ENCODE data around the gene ARID5B.

Gene ARID5B

GRCh38 chr10:61943674-61944378 is 42.3 kb downstream of the ARID5B start:
- DNase-seq = no peak

- DNase-seq = no peak
Measured at GRCh38 chr10:61944410-61945147, 43.1 kb downstream of the ARID5B start.

- DNase-seq = no peak
Measured at GRCh38 chr10:61949687-61950086, 48.2 kb downstream of the ARID5B start.

DNA sequence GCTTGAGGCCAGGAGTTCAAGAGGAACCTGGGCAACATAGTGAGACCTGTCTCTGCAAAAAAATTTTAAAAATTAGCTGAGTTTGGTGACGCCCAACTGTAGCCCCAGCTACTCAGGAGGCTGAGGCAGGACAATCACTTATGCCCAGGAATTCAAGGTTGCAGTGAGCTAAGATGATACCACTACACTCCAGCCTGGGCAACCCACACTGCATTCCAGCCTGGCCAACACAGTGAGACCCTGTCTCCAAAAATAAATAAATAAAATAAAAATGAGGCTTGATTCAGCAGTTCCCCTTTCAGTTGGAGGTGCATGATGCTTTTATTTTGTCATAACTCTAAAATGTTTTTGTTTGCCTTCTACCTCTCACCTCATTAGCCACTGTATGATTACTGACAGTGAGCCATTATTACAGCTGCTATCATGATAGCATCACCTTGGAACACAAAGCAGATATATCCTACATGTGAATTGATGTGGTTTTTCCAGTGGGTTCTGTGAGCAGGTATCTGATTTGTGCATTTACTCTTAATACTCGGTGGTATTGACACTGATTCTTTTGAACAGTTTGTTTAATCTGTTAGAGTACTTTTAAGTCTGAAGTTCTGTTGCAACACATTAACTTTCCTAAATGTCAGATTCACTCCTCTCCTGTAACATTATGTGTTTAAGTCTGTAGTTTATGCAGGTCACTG is 49.1 kb downstream of the ARID5B start:
- DNase-seq = no peak

DNA sequence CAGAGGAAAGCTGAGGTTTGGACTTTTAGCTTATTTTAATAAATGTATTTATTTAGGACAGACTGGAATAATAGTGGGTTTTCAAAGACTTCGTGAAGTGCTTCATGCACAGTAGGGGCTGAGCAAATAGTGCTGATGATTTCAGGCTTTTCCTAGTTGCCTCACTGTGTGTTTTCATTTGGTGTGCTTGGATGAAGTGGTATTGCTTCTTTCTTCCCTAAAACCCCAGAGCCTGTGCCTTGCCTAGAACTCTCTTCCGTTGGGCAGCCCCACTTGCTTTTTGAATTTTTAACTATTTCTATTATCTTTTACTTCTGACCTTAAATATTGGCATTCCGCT is 49.6 kb downstream of the ARID5B start:
- no peak for DNase-seq

DNA sequence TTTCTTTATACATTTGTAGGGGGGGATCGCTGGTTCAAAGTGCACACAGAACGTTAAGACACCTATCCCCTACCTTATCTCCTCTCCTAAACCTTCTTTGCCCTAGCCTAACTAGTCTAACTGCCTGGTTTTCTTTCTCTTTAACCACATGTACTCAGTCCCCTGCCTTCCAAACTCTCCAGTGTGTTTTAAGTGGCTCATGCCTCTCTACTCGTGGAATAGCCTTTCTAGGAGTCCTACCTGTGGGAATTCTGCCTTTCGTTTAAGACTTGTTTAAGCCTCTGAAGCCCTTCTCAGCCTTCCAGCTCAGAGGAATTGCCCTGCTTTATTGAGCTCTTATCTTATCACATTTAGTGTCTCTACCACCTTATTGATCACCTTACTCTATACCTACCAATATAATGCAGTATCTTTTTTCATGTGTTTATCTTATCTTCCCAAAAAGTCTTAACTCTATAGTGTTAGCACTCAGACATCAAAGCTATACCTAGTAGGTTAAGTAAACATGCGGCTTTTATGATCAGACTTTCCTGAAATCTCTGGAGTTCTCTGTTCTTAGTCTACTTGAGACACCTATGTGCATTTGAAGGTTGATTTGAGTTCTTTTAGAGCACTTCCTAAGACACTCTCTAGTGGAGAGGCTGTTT is 50.7 kb downstream of the ARID5B start:
- DNase-seq = no peak

- no peak for DNase-seq
Measured at GRCh38 chr10:61953183-61953582, 51.7 kb downstream of the ARID5B start.

DNA sequence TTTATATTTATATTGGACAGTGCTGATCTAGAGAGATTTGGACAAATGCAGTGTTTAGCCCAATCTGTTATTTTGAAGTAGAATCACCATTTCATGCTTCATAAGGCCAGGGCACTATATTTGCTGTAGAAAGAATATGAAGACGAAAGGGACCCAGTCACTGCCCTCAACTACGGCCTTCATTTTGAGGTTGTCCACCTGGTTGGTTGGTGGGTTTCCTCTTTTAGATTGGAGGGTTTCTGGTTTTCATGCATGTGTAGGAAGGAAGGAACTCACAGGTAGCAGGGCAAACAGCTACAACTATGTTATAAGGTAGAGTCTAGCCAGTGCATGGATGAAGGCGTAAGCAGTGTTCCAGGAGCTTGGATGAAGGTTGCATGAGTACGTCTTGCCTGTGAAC is 56.3 kb downstream of the ARID5B start:
- DNase-seq = no peak

GRCh38 chr10:61958311-61958710 is 56.8 kb downstream of the ARID5B start:
- DNase-seq = no peak

GRCh38 chr10:61958805-61959204 is 57.3 kb downstream of the ARID5B start:
- no peak for DNase-seq

DNA sequence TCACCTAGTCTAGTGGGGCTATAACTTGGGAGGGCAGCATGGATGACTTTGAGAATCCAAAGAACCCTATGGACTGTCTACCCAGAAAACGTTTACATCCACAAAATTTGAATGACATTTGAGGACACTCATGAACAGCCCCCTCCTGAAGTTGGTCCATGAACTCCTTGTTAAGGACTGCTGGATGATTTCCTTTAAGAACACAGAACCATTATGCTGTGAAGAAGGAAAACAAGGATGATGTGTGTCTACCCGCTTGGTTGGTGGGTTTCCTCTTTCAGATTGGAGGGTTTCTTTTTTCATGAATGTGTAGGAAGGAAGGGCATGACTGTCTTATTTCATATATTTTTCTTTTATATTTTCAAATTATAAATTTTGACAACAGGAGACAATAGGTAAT is 58.3 kb downstream of the ARID5B start:
- DNase-seq = no peak

DNA sequence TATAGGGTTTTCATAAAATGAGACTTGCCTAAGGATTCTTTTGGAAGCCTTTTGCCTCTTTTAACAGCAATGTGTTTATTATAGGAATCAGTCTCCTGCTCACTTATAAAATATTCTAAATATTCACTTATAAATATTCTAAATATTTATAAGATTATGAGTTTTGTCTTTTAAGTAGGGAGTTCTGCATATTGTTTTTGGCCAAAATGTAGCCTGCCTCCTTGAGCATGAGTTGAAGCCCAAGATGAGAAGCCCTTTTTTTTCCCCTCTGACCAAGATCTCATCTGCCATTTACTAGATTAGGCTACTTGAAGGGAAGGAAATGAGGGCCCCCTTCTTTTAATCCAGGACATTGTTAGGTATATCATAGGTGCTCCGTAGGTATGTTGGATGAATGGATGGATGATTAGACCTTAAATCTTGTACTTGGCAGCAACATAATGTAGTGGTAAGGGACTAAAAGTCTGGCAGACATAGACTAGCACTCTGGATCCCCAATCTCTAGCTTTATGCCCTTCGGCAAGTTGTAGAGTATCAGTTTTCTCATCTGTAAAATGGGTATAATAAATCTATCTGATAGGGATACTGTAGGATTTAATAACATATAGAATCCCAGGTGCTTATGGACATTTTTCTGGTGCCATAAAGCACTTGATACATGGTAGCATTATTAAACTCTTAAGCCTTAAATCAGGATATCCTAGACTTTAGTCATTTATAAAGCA is 59.1 kb downstream of the ARID5B start:
- no peak for DNase-seq

- no peak for DNase-seq
Measured at GRCh38 chr10:61961278-61961677, 59.8 kb downstream of the ARID5B start.

DNA sequence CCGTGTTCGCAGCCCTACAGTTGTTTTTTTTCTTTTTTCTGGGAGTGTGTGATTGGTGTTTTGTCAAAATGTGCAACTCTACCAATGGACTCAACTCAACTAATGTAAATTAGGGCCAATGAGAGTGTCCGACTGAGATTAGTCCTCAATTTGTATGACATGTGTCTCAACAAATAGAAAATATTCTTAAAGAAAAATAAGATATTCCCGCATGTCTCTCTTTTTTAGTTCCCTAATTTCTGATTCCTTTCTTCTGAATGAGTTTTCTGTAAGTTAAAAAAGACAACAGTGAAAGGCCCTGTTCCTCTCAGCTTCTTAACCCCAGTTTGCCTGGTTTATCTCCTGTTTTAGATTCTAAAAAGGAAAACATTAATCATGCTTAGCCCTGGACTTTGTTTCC is 61.5 kb downstream of the ARID5B start:
- no peak for DNase-seq

- DNase-seq = no peak
Measured at GRCh38 chr10:61963669-61964058, 62.2 kb downstream of the ARID5B start.

GRCh38 chr10:61964059-61964709 is 62.7 kb downstream of the ARID5B start:
- DNase-seq = no peak

GRCh38 chr10:61964949-61965702 is 63.6 kb downstream of the ARID5B start:
- no peak for DNase-seq

GRCh38 chr10:61965703-61966395 is 64.3 kb downstream of the ARID5B start:
- no peak for DNase-seq

GRCh38 chr10:61967298-61967697 is 65.8 kb downstream of the ARID5B start:
- DNase-seq = no peak

- DNase-seq = no peak
Measured at GRCh38 chr10:61970182-61971002, 68.9 kb downstream of the ARID5B start.

All from activated CD4-positive, CD25-positive, alpha-beta regulatory T cell treated with anti-CD3 and anti-CD28 coated beads, Interleukin-2, amount 50 U/mL, for 72 hours (primary cell).